ENCODE results near the gene MAGI2.

The MAGI2 gene

GRCh38 chr7:78379148-78379547 lies 1074.3 kb downstream of the MAGI2 start:
- H3K27ac ChIP-seq = no peak overlapping the region
- no peak overlapping the region for H3K4me3 ChIP-seq

- Histone ChIP-seq H3K4me3 (no peak overlapping the region), H3K27ac (no peak overlapping the region)
These were observed 1075.9 kb downstream of the MAGI2 start for GRCh38 chr7:78377532-78377931.

DNA sequence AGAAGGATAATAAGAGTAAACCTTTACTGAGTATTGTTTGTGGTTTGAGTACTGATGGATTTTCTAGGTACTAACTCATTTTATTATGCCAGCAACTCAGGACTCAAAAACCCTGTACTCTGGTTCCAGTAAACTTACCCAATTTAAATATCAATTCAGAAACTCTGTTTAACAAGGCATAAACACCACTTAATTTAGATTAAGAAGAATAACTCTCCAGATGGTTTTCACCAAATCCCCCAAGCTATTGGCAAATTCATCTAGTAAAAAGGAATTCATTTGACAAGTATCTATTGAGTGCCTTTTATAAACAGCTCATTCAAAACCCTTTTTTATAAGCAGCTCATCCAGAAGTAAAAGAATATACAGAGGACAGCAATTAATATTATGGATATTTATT lies 1082.5 kb downstream of the MAGI2 start:
- Histone ChIP-seq H3K27ac (no peak overlapping the region), H3K4me3 (no peak overlapping the region)

DNA sequence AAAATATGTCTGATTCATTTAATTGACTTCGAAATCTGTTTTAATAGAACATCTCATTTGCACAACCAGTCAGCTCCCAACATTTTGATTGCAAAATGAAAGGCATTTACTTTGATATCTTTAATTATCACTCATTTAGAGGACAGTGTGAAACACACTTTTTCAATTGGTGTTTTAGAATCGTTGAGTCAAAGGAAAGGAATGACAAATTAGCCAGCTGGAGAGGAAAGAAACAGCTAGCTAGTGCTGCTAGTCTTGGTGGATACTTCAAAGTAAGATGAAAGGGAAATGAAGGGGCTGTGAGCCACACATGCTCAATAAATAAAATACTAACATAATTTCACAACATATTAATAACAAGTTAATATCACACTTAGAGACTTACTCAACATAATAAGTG lies 1084.7 kb downstream of the MAGI2 start:
- no peak overlapping the region for H3K4me3 ChIP-seq
- no peak overlapping the region for H3K27ac ChIP-seq

DNA sequence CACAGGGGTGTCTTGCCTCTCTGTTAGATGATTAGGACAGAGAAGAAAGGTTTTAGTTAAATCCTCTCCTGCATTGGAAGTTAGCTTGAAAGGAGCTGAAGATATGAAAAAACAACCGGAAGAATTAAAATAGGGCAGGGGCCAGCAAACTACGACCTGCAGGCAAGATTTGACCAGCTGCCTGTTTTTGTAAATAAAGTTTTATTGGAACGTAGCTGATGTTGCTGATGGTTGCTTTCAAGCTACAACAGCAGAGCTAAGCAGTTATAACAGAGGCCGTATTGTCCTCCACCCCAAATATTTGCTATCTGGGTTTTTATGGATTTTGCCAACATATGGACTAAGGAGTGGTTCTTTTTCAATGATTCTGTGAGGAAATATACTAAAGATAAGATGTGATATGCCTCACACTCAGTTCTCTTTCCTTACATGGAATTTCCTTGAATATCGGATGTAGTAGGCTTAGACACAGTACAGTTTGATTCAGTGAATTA lies 1086.1 kb downstream of the MAGI2 start:
- H3K27ac ChIP-seq = no peak overlapping the region
- H3K4me3 ChIP-seq = no peak overlapping the region

- H3K27ac ChIP-seq = no peak overlapping the region
- no peak overlapping the region for H3K4me3 ChIP-seq
These were observed 1089.6 kb downstream of the MAGI2 start for GRCh38 chr7:78363866-78364265.

- Histone ChIP-seq H3K4me3 (no peak overlapping the region), H3K27ac (no peak overlapping the region)
These were observed 1093.6 kb downstream of the MAGI2 start for GRCh38 chr7:78359836-78360235.

DNA sequence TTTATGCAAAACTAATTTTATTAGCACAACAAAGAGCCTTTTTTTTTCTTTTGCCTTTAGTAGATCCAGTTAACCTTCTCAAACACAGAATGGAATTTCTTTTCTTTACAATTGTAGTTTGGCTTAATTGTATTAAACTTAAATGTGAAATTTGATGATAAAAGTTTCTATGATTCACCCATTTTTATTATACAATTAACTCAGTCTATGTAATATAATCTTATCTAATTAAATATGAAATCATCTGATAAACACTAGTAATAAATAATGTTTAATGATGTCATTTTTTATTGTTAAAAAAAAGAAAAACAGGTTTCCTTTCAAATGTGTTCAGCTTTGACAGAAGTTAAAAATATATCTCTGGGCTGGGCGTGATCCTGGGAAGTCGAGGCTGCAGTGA lies 1095.8 kb downstream of the MAGI2 start:
- Histone ChIP-seq H3K27ac (no peak overlapping the region), H3K4me3 (no peak overlapping the region)

DNA sequence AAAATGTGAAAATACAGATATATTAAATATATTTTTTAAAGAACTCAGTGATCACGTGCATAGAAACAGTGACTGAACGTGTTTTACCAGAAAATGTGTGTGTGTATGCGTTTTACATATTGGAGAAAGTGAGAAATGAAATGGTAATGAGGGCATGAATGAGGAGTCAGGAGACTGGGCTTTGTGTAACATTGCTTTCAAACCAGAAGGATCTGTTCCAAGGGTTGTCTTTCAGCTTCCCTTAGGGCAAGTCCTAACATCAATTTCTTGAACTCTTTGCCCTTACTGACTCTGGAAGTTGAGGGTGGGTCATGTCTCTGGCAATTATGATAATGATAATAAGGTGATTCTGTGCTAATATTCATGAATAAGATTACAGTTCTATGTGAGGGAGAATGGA lies 1097.6 kb downstream of the MAGI2 start:
- no peak overlapping the region for H3K27ac ChIP-seq

DNA sequence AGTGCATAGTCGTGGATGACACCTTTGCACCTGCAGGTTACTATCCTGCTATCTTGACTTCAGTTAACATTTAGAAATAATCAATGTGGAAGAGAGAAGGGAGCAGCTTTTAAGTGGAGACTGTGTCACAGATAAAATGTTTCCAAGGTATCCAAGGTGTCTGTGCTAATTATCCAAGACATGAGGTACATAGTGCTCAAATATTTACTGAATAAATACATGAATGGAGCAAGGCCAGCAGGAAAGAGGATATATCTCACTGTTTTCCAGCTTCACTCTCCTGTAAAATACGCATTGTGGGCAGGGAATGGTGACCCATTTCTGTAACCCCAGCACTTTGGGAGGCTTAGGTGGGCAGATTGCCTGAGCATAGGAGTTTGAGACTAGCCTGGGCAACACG lies 1102.5 kb downstream of the MAGI2 start:
- no peak overlapping the region for H3K27ac ChIP-seq
- H3K4me3 ChIP-seq = no peak overlapping the region

More for the DNA sequence above, 1097.6 kb downstream of the MAGI2 start:
- H3K4me3 ChIP-seq = no peak overlapping the region

GRCh38 chr7:78350391-78350790 lies 1103.1 kb downstream of the MAGI2 start:
- H3K27ac ChIP-seq = no peak overlapping the region
- no peak overlapping the region for H3K4me3 ChIP-seq

- Histone ChIP-seq H3K4me3 (no peak overlapping the region), H3K27ac (no peak overlapping the region)
These were observed 1106.6 kb downstream of the MAGI2 start for GRCh38 chr7:78346827-78347226.

- no peak overlapping the region for H3K4me3 ChIP-seq
These were observed 1107.5 kb downstream of the MAGI2 start for GRCh38 chr7:78345979-78346378.

GRCh38 chr7:78345293-78345911 lies 1108.1 kb downstream of the MAGI2 start:
- H3K4me3 ChIP-seq = no peak overlapping the region

More at GRCh38 chr7:78345979-78346378, 1107.5 kb downstream of the MAGI2 start:
- H3K27ac ChIP-seq = no peak overlapping the region

GRCh38 chr7:78334426-78334825 lies 1119.0 kb downstream of the MAGI2 start:
- no peak overlapping the region for H3K27ac ChIP-seq
- H3K4me3 ChIP-seq = no peak overlapping the region

More at GRCh38 chr7:78345293-78345911, 1108.1 kb downstream of the MAGI2 start:
- no peak overlapping the region for H3K27ac ChIP-seq

DNA sequence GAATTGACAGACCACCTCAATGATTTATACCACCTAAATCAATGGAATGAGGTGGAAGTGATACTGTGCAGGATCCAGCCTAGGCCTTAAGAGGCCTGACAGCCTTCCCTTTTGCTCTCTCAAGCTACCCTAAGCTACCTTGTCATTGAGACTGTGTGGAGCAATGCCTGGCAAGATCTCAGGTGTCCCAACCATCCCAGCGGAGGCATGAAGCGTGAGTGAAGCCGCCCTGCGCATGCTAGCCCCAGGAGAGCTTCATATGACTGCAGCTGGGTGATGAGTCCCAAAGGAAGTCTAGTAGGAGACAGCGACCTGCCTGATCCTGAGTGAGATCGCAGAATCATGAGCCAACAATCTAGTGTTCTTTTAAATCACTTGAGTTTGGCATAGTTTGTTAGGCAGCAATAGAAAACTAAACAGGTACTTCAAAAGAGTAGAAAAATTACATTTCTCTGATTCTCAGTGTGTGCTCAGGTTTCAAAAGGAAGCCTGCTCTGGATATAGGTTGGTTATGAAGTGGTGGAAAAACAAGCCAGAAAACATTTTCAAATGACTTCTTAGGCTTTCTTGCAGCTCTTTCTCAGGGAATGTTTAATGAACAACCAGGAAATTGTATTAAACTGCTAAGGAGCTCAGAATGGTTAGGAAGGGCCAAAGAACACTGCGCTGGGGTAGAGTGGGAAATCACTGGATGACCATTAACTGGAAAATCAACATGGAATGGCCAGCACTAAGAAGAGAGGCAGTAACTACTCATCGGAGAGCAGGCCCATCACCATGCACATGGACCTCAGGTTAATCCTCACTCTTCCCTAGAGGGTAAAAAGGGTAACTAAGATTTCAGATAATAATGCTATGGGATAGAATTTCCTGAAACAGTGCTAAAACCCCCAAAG lies 1119.7 kb downstream of the MAGI2 start:
- Histone ChIP-seq H3K4me3 (no peak overlapping the region), H3K27ac (no peak overlapping the region)

DNA sequence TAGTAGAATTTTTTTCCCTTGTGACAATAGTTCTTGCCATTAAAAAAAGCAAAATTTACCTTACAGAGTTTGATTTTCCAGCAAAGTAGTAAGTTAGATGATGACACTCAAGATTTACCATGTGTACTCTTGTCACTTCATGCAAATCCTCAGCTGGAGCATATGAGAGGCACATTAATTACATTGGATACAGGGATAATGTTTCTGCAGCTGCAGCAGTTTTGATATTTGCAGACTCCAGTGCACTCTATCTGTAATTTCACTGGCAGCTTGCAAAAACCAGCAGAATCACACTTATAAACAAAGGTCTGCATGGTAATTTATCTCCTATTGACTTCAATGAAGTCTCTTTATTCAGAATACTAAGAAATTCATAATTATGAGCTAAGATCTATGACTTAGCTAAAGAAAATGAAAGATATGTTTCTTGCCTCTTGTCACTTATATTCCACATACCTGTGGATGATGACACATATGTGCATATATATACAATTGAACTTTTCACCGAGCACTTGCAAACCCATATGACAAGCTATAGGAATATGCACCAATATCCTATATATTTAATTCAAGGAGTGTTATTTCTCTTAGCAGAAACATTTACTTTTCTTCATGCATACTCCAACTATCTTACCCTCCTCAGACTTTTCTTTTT lies 1124.3 kb downstream of the MAGI2 start:
- no peak overlapping the region for H3K4me3 ChIP-seq
- H3K27ac ChIP-seq = no peak overlapping the region

DNA sequence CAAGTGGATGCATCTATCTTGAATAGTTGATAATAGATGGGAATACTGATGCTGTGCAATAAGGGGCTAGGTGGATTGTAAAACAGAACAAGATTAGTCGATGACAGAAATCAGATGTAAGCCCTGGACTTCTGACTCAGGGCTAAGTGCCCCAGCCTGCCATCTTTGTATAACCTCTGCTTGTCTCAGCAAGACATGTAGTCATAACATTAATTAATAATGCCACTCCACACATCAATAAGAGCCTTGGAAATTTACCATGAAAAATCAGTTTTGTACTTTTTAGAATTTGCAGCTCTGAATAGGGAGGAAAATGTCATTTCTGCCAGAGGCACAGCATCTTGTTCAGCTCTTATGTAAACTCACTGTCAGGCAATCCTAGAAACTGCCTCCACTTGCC lies 1125.7 kb downstream of the MAGI2 start:
- Histone ChIP-seq H3K27ac (no peak overlapping the region), H3K4me3 (no peak overlapping the region)

DNA sequence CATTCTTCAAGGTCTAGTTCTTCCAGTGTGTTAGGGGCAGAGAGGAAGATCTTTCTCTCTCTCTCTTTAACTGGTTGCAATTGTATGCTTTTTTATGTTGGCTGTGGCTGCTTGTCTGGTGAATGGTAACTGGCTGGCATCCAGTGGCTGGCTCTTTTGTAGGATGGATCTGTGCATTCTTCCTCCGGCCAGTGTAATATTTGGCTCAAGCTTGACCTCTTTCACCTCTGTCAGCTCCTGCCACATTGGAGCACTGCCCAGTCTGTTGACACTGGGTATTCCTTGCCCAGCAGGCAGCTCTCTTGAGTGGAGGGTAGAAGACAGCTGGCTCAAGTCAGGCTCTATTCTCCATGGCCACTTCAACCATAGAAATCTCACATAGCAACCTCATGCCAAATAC lies 1126.6 kb downstream of the MAGI2 start:
- Histone ChIP-seq H3K27ac (no peak overlapping the region), H3K4me3 (no peak overlapping the region)

DNA sequence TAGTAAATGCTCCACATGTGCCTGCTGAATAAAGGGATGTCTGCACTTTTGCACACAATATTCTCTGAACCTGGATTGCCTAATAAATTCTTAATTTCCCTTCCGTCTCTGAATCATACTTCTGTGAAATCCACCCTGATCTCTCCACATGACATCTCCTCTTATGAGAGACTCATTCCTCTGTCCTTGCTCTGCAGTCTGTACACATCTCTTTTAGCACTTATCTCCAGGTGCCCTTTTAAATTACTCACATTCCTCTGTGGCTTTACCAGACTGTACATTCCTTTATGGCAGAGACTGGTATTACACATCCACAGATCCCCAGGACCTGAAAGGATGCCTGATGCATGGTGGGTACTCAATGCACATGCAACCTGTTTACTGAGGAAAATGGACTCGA lies 1127.3 kb downstream of the MAGI2 start:
- Histone ChIP-seq H3K4me3 (no peak overlapping the region), H3K27ac (no peak overlapping the region)

DNA sequence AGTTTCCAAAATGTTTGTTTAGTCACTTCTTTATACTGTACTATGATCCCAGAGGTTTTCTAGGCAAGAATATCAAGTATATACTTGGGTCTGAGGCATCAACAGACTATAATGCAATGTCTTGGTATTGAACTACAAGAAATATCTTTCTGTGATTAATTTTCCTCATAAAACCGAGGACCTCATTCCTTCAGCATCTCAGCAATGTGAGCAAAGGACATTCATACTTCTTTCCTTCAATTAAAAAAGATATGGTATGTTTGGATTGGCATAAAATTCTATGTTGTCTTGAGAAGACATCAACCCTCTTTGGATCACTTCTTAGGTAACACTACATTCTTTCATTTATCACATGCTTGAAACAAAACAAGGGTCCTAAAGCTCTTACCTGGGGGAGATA lies 1130.3 kb downstream of the MAGI2 start:
- Histone ChIP-seq H3K27ac (no peak overlapping the region), H3K4me3 (no peak overlapping the region)
